CD4-positive, alpha-beta T cell treated with Interleukin-17A for 4 hours (primary cell): ENCODE results near the gene ANTXR2.

ENCODE experiments used
- DNase-seq: peaks from one replicate; pipeline ENCODE4 v3.0.0-alpha.2; 2020; ENCODE audit warnings: mixed read lengths

The ANTXR2 gene

GRCh38 chr4:79982601-79983322 is 90.3 kb downstream of the ANTXR2 start:
- DNase-seq, result no peak

- DNase-seq, result no peak
Observed at GRCh38 chr4:79980448-79980847, 92.6 kb downstream of the ANTXR2 start.

DNA sequence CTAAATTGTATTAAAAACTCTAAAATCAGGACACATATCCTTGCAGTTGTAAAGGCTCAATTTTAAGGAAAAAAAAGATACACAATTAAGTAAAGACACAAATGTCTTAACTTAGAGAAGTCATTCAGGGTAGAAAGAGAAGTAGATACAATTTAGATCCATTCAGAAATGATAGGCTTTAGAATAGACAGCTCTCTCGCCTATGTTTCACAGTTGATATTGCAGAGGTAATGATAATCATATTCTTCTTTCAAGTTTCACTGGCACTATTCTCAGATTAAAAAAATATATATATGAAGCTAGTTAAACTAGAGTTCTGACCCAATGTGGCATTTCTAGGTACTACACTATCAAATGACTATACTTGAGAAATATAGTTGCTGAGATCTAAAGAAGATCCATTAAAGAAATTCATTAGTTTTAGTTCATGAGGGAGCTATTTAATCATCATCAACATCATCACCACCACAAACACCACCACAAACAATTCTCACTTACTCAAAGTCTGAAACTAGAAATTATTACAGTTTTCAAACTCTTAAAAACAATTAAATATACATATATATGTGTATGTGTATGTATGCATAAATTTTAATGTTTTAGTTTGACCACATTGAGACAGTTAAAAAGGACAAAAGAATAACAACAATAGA is 93.1 kb downstream of the ANTXR2 start:
- DNase-seq, result no peak

GRCh38 chr4:79977131-79977840 is 95.7 kb downstream of the ANTXR2 start:
- DNase-seq, result no peak

DNA sequence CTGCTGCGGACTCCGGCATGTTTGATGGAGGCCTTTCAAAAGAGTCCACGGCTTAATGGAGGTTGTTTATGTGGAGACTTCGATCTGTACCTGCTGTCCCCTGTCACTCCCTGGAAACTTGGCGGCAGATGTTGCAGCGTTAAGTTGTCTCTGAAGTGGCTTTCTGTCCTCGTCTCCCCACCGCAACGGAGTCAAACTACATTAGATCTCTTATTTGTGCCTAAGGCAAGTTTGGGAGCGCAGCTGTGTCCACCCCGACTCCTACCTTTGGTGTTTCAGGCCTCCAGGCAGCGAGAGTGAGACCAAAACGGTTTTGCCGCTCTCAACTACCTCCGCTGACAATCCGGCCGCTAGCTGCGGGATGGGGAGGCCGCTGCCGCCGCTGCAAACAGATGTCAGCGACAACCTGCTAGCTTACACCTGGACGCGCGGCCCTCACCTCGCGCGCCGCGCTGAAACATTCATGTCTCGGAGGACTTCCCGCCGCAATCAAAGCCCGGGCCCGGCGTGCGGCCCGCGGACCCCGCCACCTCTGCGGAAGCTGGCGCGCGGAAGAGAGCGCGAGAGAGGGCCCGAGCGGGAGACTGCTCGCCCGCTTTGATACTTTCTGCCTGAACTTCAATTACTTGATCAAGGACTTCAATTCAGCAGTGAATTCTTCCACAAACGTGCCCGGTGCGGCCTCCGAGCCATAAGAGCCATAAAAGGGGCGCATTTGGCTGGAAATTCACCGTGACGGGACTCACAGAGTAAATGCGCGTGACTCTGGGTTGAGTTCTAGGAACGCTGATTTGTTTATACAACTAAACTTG is 108.4 kb downstream of the ANTXR2 start:
- DNase-seq, result no peak

- no peak for DNase-seq
Observed at GRCh38 chr4:79964020-79964399, 109.0 kb downstream of the ANTXR2 start.

DNA sequence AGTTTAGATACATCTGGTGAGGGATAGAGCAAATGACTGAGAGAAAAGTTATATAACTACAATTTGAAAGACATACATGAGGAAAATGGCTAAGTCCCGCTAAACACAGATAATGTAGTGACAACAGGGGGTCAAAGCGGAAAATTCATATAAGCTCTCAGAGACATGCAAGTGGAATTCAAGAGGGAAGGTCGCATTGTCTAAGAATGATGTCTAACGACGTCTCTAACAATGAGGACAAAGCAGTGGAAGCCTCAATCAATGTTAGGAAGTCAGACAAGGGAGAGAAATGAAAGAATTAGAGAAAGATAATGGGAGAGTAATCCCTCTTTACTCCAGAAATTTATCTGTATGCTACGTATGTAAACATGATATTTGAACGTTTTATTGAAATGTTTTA is 113.4 kb downstream of the ANTXR2 start:
- DNase-seq, result no peak

- no peak for DNase-seq
Observed at GRCh38 chr4:79958466-79959264, 114.4 kb downstream of the ANTXR2 start.

DNA sequence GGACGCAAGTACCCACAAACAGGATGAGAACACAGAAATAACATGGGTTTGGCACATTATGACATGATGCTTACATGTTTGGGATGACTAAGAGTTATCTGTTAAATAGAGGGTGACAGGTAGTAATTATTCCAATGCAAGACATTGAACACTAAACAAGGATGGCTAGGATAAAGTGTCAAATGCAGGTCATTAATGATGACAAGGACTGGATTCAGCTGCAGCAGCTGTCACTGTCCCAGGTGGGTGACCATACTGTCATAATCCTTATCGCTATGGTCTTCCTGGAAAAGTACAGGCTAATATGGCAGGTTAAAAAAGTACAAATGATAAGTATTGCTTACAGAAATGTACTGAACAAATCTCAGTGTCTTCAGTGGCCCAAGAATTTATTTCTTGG is 123.9 kb downstream of the ANTXR2 start:
- DNase-seq, result no peak

DNA sequence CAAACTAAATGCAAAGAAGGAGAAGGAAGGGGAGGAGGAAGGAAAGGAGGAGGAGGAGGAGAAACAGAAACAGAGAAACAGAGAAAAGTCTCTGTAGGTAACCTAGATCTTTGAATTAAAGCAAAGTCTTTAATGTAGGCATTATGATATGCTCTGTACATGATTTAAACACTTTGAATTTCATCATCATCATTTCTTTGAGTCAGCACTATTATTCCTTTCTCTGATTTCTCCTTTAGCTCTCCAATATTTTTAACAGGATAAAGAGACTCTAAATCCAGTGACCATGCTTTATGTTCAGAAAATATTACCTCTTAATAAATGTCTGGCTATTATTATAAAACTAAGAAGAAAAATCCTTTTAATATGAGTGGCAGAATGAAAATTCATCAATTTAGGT is 124.3 kb downstream of the ANTXR2 start:
- no peak for DNase-seq

- DNase-seq, result no peak
Observed at GRCh38 chr4:79948261-79948660, 124.8 kb downstream of the ANTXR2 start.

- DNase-seq, result no peak
Observed at GRCh38 chr4:79947386-79947785, 125.6 kb downstream of the ANTXR2 start.

DNA sequence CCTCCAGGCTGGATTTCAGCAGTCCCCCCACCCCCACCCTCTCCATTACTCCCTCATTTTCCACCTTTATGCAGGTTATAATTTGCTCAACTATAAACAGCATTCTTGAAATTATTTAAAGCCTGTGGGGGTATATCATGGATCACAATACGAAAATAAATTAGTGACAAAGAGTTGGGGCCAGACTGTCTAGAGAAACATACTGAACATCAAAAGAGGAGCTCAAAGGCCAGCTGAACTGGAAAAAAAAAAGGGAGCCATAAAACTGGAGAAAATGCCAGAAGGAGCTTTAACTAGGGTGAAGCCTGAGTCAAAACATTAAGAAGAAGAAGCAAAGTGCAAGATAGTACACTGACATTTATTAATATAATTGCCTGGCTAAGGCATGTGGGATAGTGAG is 137.8 kb downstream of the ANTXR2 start:
- no peak for DNase-seq

DNA sequence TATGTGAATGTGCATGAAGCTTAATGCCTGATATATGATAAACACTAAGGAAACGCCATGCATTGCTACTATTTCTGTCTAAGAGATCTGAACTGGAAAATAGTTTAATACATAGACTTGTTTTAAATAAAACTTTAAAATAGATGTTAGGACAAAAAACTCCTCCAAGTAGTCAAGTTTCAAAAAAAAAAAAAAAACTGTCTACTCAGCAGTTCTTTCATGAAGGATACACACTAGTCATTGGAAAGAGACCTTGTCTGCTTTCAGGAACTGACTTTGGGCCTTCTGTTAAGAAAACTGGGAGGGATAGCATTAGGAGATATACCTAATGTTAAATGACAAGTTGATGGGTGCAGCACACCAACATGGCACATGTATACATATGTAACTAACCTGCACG is 138.4 kb downstream of the ANTXR2 start:
- DNase-seq, result no peak

DNA sequence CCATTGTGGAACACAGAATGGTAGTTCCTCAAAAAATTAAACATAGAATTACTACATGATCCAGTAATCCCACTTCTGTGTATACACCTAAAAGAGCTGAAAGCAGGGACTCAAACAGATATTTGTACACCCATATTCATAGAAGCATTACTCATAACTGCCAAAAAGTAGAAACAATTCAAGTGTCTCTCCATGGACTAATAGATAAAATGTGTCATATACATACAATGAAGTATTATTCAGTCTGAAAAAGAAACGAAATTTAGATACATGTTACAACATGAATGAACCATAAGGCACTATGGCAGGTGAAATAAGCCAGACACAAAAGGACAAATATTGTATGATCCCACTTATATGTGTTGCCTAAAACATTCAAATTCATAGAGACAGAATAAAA is 145.1 kb downstream of the ANTXR2 start:
- no peak for DNase-seq

DNA sequence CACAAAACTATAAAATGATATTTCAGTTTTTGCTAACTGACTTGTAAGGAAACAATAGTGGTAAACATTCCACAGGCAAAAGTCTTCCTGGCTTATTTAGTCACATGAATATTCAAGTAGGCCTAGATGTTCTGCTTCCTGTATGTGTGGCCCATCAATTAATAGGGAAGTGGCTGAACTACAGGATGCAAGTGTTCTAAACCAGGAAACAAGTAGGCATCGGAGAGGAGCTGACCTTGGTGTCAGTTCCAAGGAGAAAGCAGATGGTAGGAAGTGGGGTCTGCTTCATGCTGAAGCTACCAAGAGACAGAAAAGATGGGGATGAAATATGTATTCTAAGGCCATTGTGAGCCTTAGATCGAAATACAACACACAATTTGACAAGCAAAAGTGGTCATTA is 149.7 kb downstream of the ANTXR2 start:
- DNase-seq, result no peak

GRCh38 chr4:79922011-79922410 is 151.0 kb downstream of the ANTXR2 start:
- no peak for DNase-seq

DNA sequence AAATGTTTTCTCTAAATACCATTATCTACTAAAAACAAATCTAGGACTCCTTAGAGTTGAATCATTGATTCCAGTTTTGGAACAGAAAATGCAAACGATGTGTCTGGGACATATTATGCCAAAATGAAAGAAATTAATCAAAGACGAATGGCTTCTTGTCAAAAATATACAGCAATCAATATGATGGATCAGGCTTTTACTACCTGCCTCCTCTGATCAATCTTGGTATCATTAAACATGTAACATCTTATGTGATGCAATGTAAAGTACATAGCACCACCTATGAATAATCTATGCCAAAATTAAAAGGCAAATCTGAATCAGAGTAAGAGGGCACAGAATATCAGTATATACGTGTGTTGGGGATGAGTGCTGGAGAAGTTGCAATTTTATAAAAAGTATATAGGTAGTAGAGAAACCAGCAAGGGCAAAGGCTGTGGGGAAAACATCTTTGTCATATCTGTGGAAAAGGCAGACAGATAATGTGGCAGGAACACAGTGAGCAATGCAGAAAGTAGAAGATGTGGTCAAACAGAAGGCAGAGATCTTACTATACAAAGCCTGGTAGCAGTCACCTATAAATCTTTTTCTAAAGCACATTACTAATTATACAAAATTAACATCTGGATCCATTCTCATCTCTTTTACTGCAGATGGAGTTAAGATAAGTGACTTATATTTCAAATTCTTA is 152.7 kb downstream of the ANTXR2 start:
- DNase-seq, result no peak

DNA sequence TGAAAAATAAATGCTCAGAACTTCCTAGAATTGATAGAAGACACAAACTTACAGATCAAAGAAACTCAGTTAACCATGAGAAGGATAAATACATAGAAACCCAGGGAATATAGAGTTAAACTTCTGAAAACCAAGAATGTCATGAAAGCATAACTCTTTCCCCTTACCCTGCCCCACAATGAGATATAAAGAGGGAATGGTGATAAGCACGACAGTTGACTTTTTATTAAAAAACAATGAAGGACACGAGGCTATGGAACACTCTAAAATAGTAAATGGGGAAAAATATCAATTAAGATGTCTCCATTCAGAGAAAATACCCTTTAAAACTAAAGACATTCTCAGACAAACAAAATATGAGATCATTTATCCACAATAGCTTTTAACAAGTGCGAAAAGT is 154.7 kb downstream of the ANTXR2 start:
- no peak for DNase-seq

- DNase-seq, result peak; percentile 59
Observed at GRCh38 chr4:79917246-79917645, 155.8 kb downstream of the ANTXR2 start.

DNA sequence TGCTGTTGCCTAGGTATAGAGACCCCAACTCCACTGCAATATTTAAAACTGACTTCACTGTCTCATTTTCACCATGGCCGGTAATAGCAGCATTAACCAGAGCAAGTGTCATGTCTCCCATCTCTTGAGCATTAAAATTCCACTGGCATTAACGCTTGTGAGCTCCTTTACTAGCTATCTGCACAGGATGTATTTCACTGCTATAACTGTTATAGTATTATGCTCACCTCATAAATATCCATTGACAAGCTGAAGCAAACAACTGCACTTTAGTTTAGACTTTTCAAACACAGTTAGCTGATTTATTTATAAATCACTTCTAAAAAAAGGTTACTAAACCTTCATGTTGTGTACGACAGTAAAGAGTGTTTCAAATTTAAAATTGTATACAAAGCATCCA is 157.8 kb downstream of the ANTXR2 start:
- no peak for DNase-seq

DNA sequence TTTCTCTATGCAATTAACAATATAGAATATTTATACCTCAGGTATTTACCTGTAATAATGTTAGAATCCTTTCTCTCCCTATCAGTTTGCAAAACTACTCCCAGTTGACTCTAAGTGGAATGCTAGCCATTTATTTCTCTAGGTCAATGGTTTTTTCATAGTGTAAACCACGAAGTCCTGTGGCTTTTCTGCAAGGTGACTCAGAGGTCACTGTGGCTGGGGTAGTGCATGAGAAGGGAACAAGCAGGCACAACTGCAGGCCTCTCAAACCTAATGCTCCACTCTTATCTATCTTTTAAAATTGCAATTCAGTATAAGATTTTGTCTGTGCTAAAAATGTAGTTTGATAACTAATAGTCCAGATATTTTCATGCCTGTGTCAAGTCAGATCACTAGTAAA is 159.4 kb downstream of the ANTXR2 start:
- peak; percentile 14 for DNase-seq
